GM12878 (cell line): ENCODE results near the gene CDYL2. TPM values are rescaled to one million over a fixed set of nuclear protein-coding genes. Genes with fewer than 3 reads are reported as not detected.
A peak's percentile ranks its signal among the peaks of the same experiment; 100 is the strongest.

Experiments
- ATF7 ChIP-seq: fragments of 450-650 bp; IDR thresholded peaks from 2 replicates; pipeline ENCODE4 v1.6.1; 2016; ENCODE audit warnings: low read depth, mild to moderate bottlenecking
- BMI1 ChIP-seq: fragments of 450-650 bp; IDR thresholded peaks from 2 replicates; pipeline ENCODE4 v1.6.1; 2016; ENCODE audit warnings: mild to moderate bottlenecking, moderate library complexity, borderline replicate concordance
- CHD4 ChIP-seq: fragments of 200-600 bp; sonication (generic); IDR thresholded peaks from 2 replicates; pipeline ENCODE4 v1.6.1; 2016; ENCODE audit warnings: mild to moderate bottlenecking
- ETV6 ChIP-seq, 2 experiments: fragments of 450-650 bp in 1 of 2; IDR thresholded peaks in 1 of 2; conservative IDR thresholded peaks in 1 of 2; 2 replicates each; pipeline ENCODE4 v1.6.1; 2014; ENCODE audit warnings: antibody characterized with exemption in 1 of 2, borderline replicate concordance in 1 of 2, low read depth in 1 of 2, mild to moderate bottlenecking in 1 of 2, moderate library complexity in 1 of 2
- IKZF2 ChIP-seq, 2 experiments: fragments of 450-650 bp; IDR thresholded peaks; 2 replicates each; pipeline ENCODE4 v1.6.1; 2017; ENCODE audit warnings: mild to moderate bottlenecking in 2 of 2, moderate library complexity in 2 of 2
- IRF3 ChIP-seq: fragments of 450-650 bp; IDR thresholded peaks from 2 replicates; pipeline ENCODE4 v1.6.1; 2014; ENCODE audit warnings: mild to moderate bottlenecking
- LARP7 ChIP-seq: fragments of 450-650 bp; IDR thresholded peaks from 2 replicates; pipeline ENCODE4 v1.6.1; 2017; ENCODE audit warnings: mild to moderate bottlenecking
- MTA3 ChIP-seq: IDR thresholded peaks from 2 replicates; pipeline ENCODE4 v1.6.1; 2012; ENCODE audit warnings: low read length, inconsistent platforms, borderline replicate concordance
- NFIC ChIP-seq: IDR thresholded peaks from 2 replicates; pipeline ENCODE4 v1.6.1; 2012; ENCODE audit warnings: low read depth, mild to moderate bottlenecking, inconsistent platforms, low read length, moderate library complexity
- NFXL1 ChIP-seq: fragments of 450-650 bp; IDR thresholded peaks from 2 replicates; pipeline ENCODE4 v1.6.1; 2017; ENCODE audit warnings: antibody characterized with exemption, mild to moderate bottlenecking, borderline replicate concordance
- PKNOX1 ChIP-seq: fragments of 450-650 bp; IDR thresholded peaks from 2 replicates; pipeline ENCODE4 v1.6.1; 2016; ENCODE audit warnings: mild to moderate bottlenecking
- POU2F2 ChIP-seq: IDR thresholded peaks from 3 replicates; pipeline ENCODE4 v1.6.1; 2011; ENCODE audit warnings: low read depth, mild to moderate bottlenecking, low read length, borderline replicate concordance
- RAD51 ChIP-seq: fragments of 450-650 bp; IDR thresholded peaks from 2 replicates; pipeline ENCODE4 v1.6.1; 2016; ENCODE audit warnings: moderate library complexity, mild to moderate bottlenecking, inconsistent platforms
- RFX5 ChIP-seq: IDR thresholded peaks from 2 replicates; pipeline ENCODE4 v1.6.1; 2011; ENCODE audit warnings: low read depth, low read length, improper control_type of control experiment
- RUNX3 ChIP-seq: IDR thresholded peaks from 2 replicates; pipeline ENCODE4 v1.6.1; 2012; ENCODE audit warnings: low read length, inconsistent platforms
- SREBF2 ChIP-seq: IDR thresholded peaks from 2 replicates; pipeline ENCODE4 v1.6.1; 2012; ENCODE audit warnings: mild to moderate bottlenecking, low read length
- SUZ12 ChIP-seq: fragments of 200-600 bp; sonication (generic); IDR thresholded peaks from one replicate; pipeline ENCODE4 v1.6.1; 2018; ENCODE audit warnings: antibody characterized with exemption, mild to moderate bottlenecking; ENCODE audit not compliant: unreplicated experiment
- TBL1XR1 ChIP-seq: IDR thresholded peaks from 2 replicates; pipeline ENCODE4 v1.6.1; 2012; ENCODE audit warnings: low read depth, low read length, improper control_type of control experiment
- ZBTB11 ChIP-seq: fragments of 450-650 bp; formaldehyde crosslinking; IDR thresholded peaks from 2 replicates; pipeline ENCODE4 v1.5.0; 2022; ENCODE audit warnings: mild to moderate bottlenecking, missing genetic modification characterization
- polyA plus RNA-seq, 11 experiments: library from polyadenylated mRNA; depleted of rRNA in 4 of 11; unstranded in 6 of 11; stranded (reverse) in 5 of 11; fragments of >200 nt; fragmentation: Nextera tagmentation in 4 of 11; fragmentation: Illumina TruSeq in 1 of 11; extraction: Ambion mirVana in 4 of 11; extraction: Trizol in 1 of 11; gene quantifications; 1 replicate in 1 of 11; 2 replicates in 10 of 11; pipeline versions ENCODE4 v1.2.1 to v1.2.3, GENCODE V29; 2011 to 2016; ENCODE audit warnings: inconsistent platforms in 2 of 11, missing spikeins in 2 of 11, low read depth in 1 of 11
- total RNA-seq, 4 experiments: library from RNA; depleted of rRNA in 3 of 4; stranded (reverse); fragments of >200 nt in 3 of 4; fragmentation: Illumina TruSeq in 1 of 4; extraction: Trizol in 1 of 4; gene quantifications; 2 replicates each; pipeline versions ENCODE4 v1.2.1 to v1.2.3, GENCODE V29; 2013 to 2021
- TF ChIP-seq, protein P1 (sequence below): fragments of 450-650 bp; IDR thresholded peaks from 2 replicates; pipeline ENCODE4 v1.6.1; 2017; ENCODE audit warnings: mild to moderate bottlenecking, moderate library complexity

Gene CDYL2
- total and polyA plus RNA-seq, 10 of the 15 experiments (the other 5 are each of a cell fraction or from before 2014, with no cell fraction given): 0.27 to 22.9 (median 3.9) TPM

DNA sequence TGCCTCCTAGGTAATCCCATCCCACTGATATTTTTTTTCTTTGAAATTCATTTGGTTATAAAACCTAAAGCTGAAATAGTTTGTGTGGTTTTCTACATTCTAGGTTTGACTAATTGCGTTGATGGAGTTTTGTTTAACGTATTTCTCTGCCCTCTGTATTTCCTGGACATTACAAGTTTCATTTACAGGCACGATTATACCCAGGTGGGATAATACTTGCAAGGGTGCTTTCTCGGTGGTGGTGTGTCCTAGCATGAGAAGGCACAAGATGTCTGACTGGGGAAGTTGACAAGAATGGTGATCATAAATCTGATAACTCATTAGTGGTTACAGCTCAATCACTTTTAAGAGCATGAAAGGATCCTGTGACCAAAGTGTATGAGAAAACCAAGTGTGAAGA lies 218.6 kb downstream of the CDYL2 start (continued):
- TF ChIP-seq ZBTB11 (CRISPR knock-in tag) (no peak), RUNX3 (peak; percentile 96), BMI1 (no peak), RFX5 (no peak), SUZ12 (no peak), RAD51 (no peak), IKZF2 (IDR thresholded peaks at IDR 0.05) (no peak; a peak in 1 of 4 replicates), ATF7 (no peak), IRF3 (no peak), MTA3 (peak; percentile 67; the same call in 1 of the 2 replicates), ETV6 (conservative IDR thresholded peaks at IDR 0.05 in 1 of 2, IDR thresholded peaks at IDR 0.05 in 1 of 2; ENCODE audit: borderline replicate concordance in 1 of 2, low read depth in 1 of 2) (peak in 1 of 2 experiments; percentile 72; a peak in 1 of 4 replicates), POU2F2 (no peak), NFXL1 (no peak), CHD4 (no peak), LARP7 (no peak), NFIC (peak; percentile 93), SREBF2 (no peak), TBL1XR1 (no peak), PKNOX1 (no peak)
- TF ChIP-seq, protein P1, sequence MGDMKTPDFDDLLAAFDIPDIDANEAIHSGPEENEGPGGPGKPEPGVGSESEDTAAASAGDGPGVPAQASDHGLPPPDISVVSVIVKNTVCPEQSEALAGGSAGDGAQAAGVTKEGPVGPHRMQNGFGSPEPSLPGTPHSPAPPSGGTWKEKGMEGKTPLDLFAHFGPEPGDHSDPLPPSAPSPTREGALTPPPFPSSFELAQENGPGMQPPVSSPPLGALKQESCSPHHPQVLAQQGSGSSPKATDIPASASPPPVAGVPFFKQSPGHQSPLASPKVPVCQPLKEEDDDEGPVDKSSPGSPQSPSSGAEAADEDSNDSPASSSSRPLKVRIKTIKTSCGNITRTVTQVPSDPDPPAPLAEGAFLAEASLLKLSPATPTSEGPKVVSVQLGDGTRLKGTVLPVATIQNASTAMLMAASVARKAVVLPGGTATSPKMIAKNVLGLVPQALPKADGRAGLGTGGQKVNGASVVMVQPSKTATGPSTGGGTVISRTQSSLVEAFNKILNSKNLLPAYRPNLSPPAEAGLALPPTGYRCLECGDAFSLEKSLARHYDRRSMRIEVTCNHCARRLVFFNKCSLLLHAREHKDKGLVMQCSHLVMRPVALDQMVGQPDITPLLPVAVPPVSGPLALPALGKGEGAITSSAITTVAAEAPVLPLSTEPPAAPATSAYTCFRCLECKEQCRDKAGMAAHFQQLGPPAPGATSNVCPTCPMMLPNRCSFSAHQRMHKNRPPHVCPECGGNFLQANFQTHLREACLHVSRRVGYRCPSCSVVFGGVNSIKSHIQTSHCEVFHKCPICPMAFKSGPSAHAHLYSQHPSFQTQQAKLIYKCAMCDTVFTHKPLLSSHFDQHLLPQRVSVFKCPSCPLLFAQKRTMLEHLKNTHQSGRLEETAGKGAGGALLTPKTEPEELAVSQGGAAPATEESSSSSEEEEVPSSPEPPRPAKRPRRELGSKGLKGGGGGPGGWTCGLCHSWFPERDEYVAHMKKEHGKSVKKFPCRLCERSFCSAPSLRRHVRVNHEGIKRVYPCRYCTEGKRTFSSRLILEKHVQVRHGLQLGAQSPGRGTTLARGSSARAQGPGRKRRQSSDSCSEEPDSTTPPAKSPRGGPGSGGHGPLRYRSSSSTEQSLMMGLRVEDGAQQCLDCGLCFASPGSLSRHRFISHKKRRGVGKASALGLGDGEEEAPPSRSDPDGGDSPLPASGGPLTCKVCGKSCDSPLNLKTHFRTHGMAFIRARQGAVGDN: no peak
